Mammary epithelial cell (primary cell): ENCODE measurements around the gene KLHL41.

ENCODE experiments used
- CTCF ChIP-seq, 2 donors: IDR thresholded peaks in 1 of 2; conservative IDR thresholded peaks in 1 of 2; 2 replicates each; pipeline ENCODE4 v1.5.1; 2011 to 2012; ENCODE audit warnings: inconsistent platforms in 2 of 2, low read length in 2 of 2, mild to moderate bottlenecking in 2 of 2, control low read depth in 1 of 2, low read depth in 1 of 2; ENCODE audit not compliant: insufficient read depth in 1 of 2; ENCODE audit errors: extremely low read depth in 1 of 2
- EZH2 ChIP-seq: IDR thresholded peaks from 2 replicates; pipeline ENCODE4 v1.6.1; 2012; ENCODE audit warnings: low read length, inconsistent platforms, borderline replicate concordance

GRCh38 chr2:169525434-169525833, 15.9 kb downstream of the KLHL41 start:
- TF ChIP-seq CTCF (conservative IDR thresholded peaks at IDR 0.05 in 1 of 2, IDR thresholded peaks at IDR 0.05 in 1 of 2; ENCODE audit: extremely low read depth in 1 of 2, insufficient read depth in 1 of 2, low read depth in 1 of 2, low read length in 2 of 2) (no peak), EZH2 (no peak)
